ENCODE results near the gene NR6A1. TPM values are rescaled to one million over a fixed set of nuclear protein-coding genes. Genes with fewer than 3 reads are reported as not detected.

Gene NR6A1
- polyA plus RNA-seq, 2 of the 4 experiments (the other 2 are of a cell fraction): 1.7 to 3.3 TPM

DNA sequence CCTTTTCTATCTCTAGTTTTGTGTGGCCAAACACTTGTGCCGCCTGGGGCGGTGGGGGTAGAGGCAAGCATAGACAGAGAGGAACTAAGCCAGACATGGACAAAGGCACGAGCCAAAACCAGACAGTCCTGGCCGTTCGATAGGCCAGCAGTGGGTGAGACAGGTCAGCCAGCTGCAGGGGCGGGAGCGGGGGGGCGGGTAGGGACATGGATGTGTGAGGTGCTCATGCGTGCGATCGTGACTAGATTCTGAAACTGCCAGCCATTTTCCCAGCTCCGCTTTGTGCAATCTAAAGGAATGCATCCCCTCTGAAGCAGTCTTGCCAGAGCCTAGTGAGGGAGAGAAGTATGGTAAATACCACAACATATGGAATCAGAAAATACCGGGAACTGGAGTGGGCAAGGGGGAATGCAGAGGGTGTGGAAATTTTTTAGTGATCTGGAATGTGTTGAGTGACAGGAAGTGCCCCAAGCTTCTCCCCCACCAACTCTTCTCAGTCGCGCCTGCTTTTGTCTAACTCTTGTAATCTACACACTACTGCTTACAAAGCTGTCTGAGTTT, 111.9 kb downstream of the NR6A1 start (continued):
- TF ChIP-seq, protein P1, sequence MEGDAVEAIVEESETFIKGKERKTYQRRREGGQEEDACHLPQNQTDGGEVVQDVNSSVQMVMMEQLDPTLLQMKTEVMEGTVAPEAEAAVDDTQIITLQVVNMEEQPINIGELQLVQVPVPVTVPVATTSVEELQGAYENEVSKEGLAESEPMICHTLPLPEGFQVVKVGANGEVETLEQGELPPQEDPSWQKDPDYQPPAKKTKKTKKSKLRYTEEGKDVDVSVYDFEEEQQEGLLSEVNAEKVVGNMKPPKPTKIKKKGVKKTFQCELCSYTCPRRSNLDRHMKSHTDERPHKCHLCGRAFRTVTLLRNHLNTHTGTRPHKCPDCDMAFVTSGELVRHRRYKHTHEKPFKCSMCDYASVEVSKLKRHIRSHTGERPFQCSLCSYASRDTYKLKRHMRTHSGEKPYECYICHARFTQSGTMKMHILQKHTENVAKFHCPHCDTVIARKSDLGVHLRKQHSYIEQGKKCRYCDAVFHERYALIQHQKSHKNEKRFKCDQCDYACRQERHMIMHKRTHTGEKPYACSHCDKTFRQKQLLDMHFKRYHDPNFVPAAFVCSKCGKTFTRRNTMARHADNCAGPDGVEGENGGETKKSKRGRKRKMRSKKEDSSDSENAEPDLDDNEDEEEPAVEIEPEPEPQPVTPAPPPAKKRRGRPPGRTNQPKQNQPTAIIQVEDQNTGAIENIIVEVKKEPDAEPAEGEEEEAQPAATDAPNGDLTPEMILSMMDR (IDR thresholded peaks at IDR 0.05): no peak
- TF ChIP-seq RAD21 (conservative IDR thresholded peaks at IDR 0.05 in 1 of 2, IDR thresholded peaks at IDR 0.05 in 1 of 2) (no peak), MAZ (IDR thresholded peaks at IDR 0.05; ENCODE audit: borderline replicate concordance, low read depth, low read length) (peak; percentile 83), KDM5A (IDR thresholded peaks at IDR 0.05) (no peak), JUNB (IDR thresholded peaks at IDR 0.05) (no peak), RARB (CRISPR knock-in tag; IDR thresholded peaks at IDR 0.05) (no peak; the same call in 1 of the 2 replicates), JUN (IDR thresholded peaks at IDR 0.05) (peak; percentile 70 to 83), ESRRA (IDR thresholded peaks at IDR 0.05; ENCODE audit: borderline replicate concordance, low read length) (no peak), HES2 (IDR thresholded peaks at IDR 0.05) (no peak), ZFP36 (IDR thresholded peaks at IDR 0.05; ENCODE audit: borderline replicate concordance, partially characterized antibody) (no peak), RFX5 (IDR thresholded peaks at IDR 0.05) (no peak), HMGXB4 (CRISPR knock-in tag; IDR thresholded peaks at IDR 0.05; ENCODE audit: borderline replicate concordance) (no peak), FOSB (CRISPR knock-in tag; IDR thresholded peaks at IDR 0.05) (no peak), CHD4 (IDR thresholded peaks at IDR 0.05; ENCODE audit: borderline replicate concordance) (no peak), ELK1 (IDR thresholded peaks at IDR 0.05; ENCODE audit: low read depth, low read length) (no peak), ZNF302 (CRISPR knock-in tag; IDR thresholded peaks at IDR 0.05) (no peak), SMC3 (IDR thresholded peaks at IDR 0.05) (no peak), HOXB5 (CRISPR knock-in tag; IDR thresholded peaks at IDR 0.05) (no peak), HOXB13 (CRISPR knock-in tag; IDR thresholded peaks at IDR 0.05; ENCODE audit: low read depth) (no peak), ATOH8 (CRISPR knock-in tag; IDR thresholded peaks at IDR 0.05; ENCODE audit: low read depth) (no peak; the same call in 1 of the 2 replicates), MYC (IDR thresholded peaks at IDR 0.05; ENCODE audit: borderline replicate concordance, low read length) (no peak), REST (IDR thresholded peaks at IDR 0.05) (no peak), POLR2A (IDR thresholded peaks at IDR 0.05; ENCODE audit: low read length) (peak; percentile 55), PHF8 (IDR thresholded peaks at IDR 0.05; ENCODE audit: borderline replicate concordance, low read depth) (no peak), TFCP2L1 (CRISPR knock-in tag; IDR thresholded peaks at IDR 0.05) (peak; percentile 81), EP300 (IDR thresholded peaks at IDR 0.05) (peak in 1 of 2 experiments; percentile 59; a peak in 1 of 5 replicates), EHF (CRISPR knock-in tag; IDR thresholded peaks at IDR 0.05) (no peak)
- TF ChIP-seq, protein P2, sequence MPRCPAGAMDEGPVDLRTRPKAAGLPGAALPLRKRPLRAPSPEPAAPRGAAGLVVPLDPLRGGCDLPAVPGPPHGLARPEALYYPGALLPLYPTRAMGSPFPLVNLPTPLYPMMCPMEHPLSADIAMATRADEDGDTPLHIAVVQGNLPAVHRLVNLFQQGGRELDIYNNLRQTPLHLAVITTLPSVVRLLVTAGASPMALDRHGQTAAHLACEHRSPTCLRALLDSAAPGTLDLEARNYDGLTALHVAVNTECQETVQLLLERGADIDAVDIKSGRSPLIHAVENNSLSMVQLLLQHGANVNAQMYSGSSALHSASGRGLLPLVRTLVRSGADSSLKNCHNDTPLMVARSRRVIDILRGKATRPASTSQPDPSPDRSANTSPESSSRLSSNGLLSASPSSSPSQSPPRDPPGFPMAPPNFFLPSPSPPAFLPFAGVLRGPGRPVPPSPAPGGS (IDR thresholded peaks at IDR 0.05): no peak; the same call in 2 of the 3 replicates
- TF ChIP-seq, protein P3, sequence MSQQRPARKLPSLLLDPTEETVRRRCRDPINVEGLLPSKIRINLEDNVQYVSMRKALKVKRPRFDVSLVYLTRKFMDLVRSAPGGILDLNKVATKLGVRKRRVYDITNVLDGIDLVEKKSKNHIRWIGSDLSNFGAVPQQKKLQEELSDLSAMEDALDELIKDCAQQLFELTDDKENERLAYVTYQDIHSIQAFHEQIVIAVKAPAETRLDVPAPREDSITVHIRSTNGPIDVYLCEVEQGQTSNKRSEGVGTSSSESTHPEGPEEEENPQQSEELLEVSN (IDR thresholded peaks at IDR 0.05; ENCODE audit: borderline replicate concordance, low read depth): no peak

All from A549 (cell line).